NCI-H524 (cell line): Measurements from ENCODE around the gene SVOPL.

Experiments used
- DNase-seq, 2 experiments: peaks; one replicate each; lab custom pipeline; 2025; lab: John Stamatoyannopoulos, UW

Gene SVOPL

DNA sequence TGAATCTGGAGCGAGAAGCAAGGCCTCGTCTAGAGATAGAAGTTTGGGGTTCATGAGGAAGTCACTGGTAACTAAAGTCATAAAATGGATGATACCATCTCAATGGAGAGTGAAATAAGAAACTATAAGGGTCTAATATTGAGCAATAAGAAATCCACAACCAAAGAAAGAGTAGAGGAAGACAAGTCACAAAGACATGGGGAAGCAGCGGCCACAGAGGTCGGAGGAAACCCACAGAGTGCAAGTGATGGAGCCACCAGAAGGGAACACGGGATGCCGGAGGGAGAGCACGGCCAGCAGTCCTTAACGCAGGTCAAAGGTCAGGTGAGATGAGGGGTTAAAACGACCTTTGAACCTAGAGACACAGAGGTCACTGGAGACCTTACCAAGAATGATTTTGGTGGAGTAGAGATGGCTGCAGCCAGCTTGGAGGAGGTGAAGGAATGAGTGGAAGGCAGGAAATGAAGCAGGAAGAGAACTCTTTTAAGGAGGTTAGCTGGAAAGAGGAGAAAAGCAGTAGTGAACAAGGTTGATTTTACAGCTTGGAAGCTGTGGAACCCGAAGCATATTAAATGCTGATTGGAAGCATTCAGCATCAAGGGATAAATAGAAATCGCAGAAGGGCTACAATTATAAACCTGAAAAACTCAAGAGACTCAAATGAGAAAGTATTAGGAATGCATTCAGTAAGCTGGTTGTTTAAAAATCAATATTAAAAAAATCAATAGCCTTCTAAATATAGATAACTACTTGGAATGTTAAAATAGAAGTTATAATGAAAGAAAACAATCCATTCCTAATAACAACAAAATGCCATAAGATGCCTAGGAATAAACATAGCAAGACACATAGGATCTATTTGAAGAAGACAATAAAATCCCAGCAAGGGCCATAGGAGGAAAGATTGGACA, 93.7 kb downstream of the SVOPL start:
- no peak for DNase-seq

DNA sequence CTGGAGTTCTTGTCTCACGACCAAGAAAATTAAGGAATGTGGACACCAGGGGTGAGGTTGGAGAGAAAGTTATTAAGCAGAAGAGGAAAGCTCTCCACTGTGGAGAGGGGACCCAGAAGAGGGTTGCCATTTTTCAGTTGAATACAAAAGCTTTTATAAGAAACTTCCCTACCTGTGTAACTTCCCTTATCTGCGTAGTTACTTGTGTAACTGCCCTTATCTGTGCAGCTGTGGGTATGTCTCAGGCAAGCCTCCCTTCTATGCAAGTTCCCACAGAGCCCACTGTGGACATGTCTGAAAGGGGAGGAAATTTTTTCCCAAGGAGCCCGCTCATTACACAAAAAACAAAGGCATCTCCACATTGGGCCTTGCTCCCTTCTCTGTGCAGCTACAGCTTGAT, 94.9 kb downstream of the SVOPL start:
- no peak for DNase-seq

DNA sequence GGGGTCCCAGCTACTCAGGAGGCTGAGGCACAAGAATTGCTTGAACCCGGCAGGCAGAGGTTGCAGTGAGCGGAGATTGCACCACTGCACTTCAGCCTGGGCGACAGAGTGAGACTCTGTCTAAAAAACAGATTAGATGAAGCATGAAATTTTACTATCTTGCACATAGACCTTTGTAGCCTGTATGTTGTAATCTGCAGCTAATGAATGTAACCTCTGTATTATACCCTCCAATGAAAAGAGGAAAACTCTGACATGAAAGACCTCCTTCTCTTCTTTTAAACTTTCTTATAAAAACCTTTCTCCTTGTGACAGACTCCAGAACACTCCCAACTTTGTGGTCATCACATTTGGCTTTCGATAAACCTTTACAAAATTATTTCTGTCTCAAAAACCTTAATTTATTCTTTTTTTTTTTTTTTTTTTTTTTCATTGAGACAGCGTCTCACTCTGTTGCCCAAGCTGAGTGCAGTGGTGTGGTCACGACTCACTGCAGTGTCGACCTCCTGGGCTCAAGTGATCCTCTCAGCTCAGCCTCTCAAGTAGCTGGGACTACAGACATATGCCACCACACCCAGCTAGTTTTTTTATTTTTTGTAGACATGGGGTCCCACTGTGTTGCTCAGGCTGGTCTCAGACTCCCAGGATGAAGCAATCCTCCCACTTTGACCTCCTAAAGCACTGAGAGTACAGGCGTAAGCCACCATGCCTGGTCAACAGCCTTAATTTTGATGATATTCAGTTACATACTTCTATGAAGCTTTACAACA, 97.4 kb downstream of the SVOPL start:
- DNase-seq: no peak

DNA sequence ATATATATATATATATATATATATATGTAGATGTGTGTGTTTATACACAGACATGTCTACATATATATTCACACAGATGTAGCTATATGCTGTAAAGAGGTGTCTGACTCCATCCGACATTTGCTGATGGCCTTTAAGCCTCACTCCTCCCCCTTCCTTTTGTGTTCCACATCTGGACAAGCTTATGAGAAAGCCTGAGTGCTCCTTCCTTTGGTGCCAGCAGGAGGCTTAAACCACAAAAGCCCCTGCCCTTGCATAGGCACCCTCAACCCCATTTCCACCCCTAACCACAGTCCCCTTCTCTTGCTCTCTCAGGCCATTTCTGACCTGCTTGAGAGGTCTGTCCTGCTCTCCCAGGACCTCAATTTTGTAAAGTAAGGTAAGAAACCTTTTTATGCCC, 98.7 kb downstream of the SVOPL start:
- no peak for DNase-seq

DNA sequence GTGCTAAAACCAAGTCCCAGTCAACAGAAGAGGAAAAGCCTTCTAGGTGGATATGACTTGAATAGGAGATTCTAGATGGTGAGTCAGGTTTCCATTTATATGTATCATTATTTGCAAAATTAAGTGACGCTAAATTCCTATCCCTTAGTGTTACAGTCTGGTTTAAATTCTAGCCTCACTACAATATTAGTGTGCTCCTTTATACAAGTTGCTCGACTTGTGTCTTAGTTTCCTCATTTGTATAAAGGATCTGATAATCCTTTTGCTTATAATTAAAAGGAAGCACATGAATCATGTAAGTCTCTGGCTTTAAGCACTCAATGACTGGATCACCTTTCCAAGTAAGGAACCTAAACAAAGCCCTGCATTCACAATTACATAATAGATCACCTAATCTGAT, 105.7 kb downstream of the SVOPL start:
- DNase-seq: no peak

DNA sequence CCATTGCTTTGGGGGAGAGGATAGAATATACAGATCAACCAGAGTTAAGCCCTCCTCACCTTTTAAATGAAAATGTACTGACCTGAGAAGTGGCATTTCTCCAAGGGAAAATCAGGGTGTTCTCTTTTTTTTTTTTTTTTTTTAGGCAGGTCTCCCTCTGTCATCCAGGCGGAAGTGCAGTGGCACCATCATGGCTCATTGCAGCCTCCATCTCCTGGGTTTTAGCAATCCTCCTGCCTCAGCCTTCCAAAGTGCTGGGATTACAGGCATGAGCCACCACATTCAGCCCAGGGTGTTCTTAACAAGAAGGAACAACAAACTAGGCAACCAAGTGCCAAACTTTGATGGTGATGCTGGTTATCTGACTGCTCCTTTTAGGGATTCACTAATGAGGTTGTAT, 111.0 kb downstream of the SVOPL start:
- DNase-seq: no peak

DNA sequence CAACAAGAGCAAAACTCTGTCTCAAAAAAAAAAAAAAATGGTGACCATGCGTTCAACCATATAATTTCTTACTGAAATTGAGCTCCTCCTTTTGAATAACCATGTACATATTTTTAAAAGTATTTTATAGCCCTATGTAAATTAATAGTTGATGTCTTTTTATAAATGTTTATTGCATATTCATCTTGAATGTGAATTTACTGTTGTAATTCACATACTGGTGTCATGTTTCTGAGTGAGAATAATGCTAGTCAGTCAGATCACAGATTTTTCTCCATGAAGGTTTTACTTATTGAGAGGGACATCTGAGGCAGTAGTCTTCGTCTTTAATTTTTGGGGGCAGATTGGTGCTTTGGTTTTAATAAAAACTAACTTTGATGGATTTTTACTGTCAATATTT, 112.2 kb downstream of the SVOPL start:
- no peak for DNase-seq

DNA sequence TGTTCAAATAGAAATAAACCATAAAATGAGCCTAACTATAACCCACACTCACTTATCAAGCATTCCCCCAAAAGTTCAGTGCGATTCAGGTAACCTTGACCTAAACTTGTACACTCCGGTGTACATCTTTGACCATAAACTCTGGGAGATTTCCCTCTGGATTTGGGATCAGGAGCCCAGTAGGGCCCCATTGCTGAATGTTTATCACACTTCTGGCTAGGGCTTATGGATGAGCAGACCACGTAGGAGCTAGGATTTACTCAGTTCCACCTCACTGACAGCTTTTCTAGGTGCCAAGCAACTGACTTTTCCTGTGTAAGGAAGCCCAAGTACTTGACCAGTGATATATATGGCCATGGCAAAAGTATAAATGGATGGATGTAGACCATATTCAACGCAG, 113.7 kb downstream of the SVOPL start:
- no peak for DNase-seq

DNA sequence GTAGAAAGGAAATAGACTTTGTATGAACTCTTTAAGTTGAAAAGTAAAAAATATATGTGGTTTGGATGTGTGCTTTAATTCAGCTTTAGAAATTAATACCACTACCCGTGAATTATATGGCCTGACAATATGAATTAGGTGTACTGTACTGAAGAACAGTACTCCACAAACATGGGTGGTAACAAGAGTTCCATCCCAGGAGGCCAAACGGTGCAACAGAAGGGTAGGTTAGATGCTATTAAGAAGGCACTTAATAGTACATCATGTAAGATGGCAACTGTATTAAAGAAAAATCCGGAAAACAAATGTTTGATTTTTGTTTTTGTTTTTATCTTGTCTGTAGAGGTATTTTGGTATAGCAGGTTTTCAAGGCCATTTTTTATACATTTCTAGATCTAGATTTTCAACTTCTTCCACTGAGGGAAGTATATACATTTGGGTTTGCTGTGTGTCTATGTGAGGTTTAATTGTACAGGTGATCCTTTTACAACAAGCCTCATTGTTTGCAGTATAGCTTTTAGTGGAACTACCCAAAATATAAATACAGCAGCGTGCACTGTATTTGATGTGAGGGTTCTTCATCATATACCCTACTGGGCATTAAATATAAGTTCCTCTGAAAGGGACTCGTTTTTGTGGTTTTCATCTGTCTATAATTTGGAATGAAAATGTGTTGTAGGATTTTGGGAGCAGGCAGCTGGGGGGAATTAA, 115.7 kb downstream of the SVOPL start:
- DNase-seq: no peak

DNA sequence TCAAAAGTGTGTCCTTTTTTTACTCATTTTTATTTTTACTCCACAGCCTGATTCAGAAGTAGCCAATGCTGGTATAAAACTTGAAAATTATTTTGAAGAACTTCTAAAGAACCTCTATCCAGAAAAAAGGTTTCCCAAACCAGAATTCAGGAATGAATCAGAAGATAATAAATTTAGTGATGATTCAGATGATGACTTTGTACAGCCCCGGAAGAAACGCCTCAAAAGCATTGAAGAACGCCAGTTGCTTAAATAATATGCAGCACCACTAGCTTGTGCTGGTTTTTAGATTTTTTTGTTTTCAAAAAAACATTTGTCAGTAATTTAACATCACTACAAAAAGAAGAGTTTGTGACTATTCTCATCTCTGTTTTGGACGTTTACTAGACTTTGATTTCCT, 116.5 kb downstream of the SVOPL start:
- no peak for DNase-seq

DNA sequence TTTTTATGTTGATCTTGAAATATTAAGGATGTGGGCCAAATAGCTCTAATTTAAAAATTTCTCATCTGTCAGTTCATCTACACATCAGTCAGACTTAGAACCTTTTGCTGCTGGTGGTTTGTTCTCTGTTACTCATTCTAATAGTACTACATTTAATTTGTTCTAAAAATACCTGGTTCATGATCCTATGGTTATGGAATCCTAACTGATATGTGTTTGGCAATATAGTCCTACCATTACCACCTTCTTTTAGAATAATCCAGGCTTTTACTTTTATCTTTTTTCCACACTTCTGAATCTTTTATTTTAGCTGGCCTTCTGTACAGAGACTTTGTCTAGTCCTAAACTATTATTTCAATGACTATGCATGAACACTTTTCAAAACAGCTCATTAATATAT, 116.9 kb downstream of the SVOPL start:
- DNase-seq: no peak

DNA sequence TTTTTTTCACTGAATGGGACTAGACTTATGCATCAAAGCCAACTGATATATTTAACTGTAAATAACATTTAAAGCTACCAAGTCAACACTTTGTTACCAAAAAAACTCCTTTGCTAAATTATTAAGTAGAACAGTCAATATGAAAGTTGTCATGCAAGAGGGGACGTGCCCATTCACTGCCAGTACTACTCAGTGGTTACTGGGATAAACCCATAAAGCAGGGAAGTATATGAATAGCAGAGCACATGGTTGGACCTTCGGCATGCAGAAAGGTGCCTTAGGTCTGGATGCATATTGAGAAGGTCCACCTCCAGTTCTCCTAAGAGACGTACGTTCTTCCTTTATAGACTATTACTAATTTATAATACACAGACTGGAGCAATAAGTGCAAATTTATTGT, 120.1 kb downstream of the SVOPL start:
- no peak for DNase-seq

DNA sequence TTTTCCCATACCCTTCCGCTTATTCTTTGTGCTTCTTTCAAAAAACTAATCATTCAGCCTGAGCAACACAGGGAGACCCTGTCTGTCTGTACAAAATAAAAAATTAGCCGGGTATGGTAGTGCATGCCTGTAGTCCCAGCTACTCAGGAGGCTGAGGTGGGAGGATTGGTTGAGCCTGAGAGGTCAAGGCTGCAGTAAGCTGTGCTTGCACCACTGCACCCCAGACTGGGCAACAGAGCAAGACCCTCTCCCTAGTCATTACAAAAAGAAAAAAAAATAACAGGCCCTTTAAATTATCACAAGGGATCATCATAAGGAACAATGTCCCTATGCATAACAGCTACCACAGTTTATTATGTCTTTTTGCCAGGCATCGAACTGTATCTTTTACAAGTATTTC, 121.5 kb downstream of the SVOPL start:
- DNase-seq: no peak

DNA sequence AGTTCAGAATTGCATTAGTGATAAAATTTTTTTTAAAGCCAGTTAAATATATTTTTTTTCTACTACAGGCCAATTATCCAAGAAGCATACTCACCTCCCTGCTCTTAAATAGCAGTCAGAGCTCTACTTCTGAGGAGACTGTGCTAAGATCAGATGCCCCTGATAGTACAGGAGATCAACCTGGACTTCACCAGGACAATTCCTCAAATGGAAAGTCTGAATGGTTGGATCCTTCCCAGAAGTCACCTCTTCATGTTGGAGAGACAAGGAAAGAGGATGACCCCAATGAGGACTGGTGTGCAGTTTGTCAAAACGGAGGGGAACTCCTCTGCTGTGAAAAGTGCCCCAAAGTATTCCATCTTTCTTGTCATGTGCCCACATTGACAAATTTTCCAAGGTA, 122.0 kb downstream of the SVOPL start:
- no peak for DNase-seq

DNA sequence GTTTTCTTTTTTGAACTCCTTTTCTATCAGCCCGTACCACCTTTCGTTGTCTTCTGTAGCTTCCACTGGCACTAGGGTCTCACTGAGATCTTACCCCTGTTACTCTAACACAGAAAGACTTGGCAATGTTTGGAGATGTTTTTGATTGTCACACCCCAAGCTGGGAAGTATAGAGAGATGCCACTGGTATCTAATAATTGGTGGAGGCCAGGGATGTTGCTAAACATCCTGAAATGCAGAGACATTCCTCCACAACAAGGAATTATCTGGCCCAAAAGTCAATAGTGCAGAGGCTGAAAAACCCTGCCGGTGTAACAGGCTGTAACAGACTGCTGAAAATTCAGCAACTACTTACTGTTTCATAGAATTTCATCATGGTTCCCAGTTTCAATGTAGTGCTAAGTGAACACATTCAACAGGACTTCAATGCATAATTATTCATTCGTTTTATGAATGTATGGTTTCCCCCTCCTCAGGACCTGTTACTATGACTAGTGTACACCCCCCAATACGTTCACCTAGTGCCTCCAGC, 125.2 kb downstream of the SVOPL start:
- no peak for DNase-seq

DNA sequence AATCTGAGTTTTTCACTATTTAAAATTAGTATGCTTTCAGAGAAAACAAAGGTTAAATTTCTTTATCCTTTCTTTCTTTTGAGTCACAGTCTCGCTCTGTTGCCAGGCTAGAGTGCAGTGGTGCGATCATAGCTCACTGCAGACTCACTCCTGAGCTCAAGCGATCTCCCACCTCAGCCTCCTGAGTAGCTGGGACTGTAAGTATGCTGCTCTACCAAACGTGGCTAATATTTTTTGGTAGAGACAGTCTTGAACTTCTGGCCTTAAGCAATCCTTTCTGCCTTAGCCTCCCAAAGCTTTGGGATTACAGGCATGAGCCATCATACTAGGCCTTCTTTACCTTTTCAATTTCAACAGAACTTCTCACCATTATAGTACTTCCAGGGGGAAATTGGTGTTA, 127.4 kb downstream of the SVOPL start:
- DNase-seq: no peak

DNA sequence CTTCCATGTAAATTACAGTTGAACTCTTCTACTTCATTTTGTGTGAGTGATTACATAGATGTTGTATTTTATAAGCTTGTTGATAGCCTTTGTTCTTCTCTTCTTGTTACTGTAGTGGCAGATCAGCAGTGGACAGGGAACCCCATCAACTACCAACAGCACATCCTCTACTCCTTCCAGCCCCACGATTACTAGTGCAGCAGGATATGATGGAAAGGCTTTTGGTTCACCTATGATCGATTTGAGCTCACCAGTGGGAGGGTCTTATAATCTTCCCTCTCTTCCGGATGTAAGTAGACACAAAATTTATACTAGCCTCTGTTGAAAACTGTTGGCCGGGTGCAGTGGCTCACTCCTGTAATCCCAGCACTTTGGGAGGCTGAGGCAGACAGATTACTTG, 130.4 kb downstream of the SVOPL start:
- DNase-seq: no peak

DNA sequence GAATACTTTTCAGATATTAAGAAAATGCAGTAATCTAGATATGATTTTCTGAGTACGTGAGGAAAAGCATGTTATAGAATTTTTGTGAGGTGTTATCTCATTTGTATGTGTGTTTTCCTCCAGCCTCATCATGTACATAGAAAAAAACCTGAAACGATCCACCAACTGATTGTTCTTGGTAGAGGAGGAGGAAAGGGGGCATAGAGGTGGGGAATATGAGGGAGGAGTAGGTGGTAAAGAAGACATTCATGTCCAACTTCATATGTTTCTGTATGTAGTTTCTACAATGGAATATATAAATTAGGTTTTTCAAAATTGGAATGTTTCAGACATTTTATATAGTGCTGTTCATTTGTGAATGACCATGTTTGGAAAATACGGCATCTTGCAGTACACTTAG, 131.7 kb downstream of the SVOPL start:
- DNase-seq: no peak

DNA sequence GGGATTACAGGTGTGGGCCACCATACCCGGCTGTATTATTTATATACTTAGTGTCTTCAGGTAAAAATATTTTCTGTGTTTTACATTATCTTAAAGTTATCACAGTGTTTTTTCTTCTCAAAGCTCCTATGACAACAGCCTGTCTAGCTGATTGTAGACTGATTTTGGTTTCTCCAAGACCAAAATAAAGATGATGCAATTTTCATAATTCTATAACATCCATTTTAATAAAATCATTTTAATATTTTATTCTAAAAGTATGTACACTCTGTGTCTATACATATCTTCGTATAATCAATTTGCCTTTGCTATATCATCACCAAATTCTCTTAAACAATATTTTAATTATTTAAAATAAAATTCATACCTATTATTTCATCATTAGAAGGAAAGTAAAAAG, 132.5 kb downstream of the SVOPL start:
- no peak for DNase-seq

DNA sequence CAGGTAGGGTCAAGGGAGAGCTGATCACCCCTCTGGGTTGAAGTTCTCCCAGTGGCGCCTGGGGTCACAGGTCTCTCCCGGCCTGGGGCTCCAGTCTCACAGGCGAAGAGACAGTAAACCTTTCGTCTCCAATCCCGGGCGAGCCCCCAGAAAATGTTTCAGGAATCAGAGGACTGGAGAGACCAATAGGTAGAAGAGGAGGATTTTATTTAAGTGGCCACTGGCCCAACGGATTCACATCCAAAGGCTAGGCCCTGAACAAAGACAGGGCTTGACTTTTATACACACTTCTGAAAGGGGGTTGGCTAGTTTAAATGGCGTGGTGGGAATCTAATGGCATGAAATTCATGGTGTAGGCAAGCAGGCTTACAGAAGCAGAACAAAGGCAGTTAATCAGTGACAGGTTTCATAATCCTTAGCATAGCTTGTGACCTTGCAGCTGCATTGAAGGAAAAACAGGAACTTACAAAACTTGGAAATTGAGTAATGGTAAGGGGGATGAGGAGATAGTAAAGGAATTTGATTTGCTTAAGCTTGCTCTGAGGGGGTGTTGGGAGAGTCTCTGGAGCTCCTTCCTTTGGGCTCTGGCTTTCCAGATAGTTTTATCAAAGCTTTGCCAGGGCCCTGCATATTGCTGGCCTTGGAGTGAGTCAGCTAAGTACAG, 135.6 kb downstream of the SVOPL start:
- no peak for DNase-seq

DNA sequence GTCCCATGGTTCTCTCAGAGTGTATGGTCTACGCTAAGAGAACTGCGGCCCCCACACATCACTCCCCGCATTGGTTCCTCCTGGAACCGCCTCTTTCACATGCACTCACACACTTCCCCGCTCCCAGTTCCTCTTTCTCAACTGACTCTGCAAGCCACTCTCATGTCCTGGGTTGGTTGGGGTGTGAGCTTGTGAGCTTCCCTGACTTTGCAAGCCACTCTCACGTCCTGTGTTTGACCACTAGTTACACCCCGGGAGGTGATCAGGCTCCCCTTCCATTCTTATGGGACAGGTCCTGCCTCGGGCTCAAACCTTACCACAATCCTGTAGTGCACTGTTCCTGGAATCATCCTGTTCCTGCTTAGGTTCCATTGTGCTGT, 136.1 kb downstream of the SVOPL start:
- DNase-seq: no peak

DNA sequence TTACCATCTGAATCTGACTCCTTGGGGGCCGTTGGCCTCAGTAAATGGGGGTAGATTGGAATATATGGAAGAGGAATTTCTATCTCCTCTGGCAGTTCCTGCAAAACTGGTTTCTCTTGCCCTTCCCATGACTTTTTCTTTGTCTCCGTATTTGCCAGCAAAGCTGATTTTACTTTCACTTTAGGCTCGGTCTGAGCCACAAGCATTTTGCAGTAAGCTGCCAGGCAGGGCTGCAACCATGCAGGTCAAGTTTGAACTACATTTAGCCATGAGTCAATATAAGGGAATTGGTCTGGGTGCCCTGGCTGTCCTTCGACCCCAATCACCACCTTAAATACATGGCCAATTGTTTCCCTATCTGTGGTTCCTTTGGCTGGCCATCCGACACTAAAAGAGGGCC, 136.8 kb downstream of the SVOPL start:
- DNase-seq: no peak
